ENCODE data around the gene MAGEB17. TPM values are rescaled to one million over a fixed set of nuclear protein-coding genes. Genes with fewer than 3 reads are reported as not detected.
"Not testable (repeated sequence)": the region's sequence is repeated elsewhere in the genome, so short reads cannot be mapped to it uniquely, and the experiment has no call there.

MAGEB17 gene
- total RNA-seq, 4 donors from 2014 or later = 0.50 to 2.1 (median 1.3) TPM

DNA sequence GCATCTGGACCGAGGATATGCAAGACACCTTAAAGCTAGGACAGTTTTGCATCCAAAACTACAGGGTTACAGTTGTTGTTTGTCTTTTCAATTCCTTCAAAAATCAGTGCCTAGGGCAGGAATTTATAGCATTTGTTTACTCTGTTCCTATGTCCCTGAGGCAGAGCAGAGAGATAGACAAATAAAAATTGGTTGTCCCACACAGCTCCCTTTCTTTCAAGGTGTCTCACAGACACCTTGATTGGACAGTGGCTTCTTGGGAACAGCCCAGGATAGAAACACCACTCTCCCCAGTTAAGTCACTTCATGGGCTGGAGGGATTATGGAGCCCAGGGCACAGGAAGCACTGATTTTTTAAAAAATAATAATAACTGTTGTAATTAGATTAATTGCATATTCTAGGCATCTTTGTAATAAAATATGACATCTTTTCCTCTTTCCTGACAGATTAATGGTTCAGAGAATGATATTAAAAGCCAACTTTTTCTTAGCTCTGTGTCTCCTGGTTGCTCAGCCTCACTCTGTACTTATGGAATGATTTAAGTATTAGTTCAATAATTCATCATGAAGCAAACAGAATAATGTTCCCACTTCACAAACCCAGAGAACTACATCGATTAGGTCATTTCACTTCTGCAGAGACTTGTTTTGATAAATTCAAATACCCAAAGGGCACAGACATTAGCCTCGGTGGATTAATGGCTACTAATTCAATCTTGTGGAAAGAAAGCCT lies 8.2 kb downstream of the MAGEB17 start:
- Histone ChIP-seq H3K36me3 (no peaks in the 10 kb centered on the region), H3K4me1 (no peaks in the 10 kb centered on the region), H3K27ac (replicated peaks in 1 of 4) (no peak overlapping the region), H3K27me3 (no peaks in the 10 kb centered on the region), H3K4me3 (no peak overlapping the region), H3K9me3 (peaks cover 0 to 4% (median 0%) of the 10 kb centered on the region in 4 donors)
- WGBS = 72% methylated on average over 3 of the region's 3 CpGs
- no peak for DNase-seq (ENCODE audit: extremely low spot score)
- TF ChIP-seq POLR2AphosphoS5 (IDR thresholded peaks at IDR 0.05) (no peak), EP300 (IDR thresholded peaks at IDR 0.05) (no peak), POLR2A (IDR thresholded peaks at IDR 0.05; ENCODE audit: low read depth) (no peak)
- TF ChIP-seq, protein P1, sequence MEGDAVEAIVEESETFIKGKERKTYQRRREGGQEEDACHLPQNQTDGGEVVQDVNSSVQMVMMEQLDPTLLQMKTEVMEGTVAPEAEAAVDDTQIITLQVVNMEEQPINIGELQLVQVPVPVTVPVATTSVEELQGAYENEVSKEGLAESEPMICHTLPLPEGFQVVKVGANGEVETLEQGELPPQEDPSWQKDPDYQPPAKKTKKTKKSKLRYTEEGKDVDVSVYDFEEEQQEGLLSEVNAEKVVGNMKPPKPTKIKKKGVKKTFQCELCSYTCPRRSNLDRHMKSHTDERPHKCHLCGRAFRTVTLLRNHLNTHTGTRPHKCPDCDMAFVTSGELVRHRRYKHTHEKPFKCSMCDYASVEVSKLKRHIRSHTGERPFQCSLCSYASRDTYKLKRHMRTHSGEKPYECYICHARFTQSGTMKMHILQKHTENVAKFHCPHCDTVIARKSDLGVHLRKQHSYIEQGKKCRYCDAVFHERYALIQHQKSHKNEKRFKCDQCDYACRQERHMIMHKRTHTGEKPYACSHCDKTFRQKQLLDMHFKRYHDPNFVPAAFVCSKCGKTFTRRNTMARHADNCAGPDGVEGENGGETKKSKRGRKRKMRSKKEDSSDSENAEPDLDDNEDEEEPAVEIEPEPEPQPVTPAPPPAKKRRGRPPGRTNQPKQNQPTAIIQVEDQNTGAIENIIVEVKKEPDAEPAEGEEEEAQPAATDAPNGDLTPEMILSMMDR (IDR thresholded peaks at IDR 0.05) = no peak
- intact Hi-C loops (cut with DNase I) = no loop called here

DNA sequence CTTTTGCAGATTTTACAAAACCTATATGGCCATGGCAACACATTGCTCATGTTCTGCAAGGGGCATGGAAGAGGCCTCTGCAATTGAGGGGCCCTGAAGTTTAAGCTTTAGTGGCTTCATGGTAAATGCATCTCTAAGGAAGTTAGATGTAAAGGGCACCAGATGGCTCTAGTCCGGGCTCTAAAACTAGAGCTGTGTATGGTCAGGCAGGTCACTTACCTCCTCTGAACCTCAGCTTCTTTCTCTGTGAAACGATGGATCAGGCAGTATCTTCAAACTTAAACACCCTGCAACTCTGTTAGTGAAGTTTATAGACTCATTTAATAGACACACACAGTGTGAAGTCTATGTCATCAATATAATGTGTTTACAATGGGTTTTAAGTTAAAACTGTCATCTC lies 10.0 kb downstream of the MAGEB17 start:
- Histone ChIP-seq H3K9me3 (peaks cover 0 to 4% (median 0%) of the 10 kb centered on the region in 4 donors), H3K36me3 (no peaks in the 10 kb centered on the region), H3K27ac (replicated peaks in 1 of 4) (no peak overlapping the region), H3K27me3 (no peaks in the 10 kb centered on the region), H3K4me3 (no peak overlapping the region), H3K4me1 (no peaks in the 10 kb centered on the region)
- intact Hi-C loops (cut with DNase I) = no loop called here
- WGBS = 46% methylated on average over 2 of the region's 2 CpGs
- DNase-seq (ENCODE audit: extremely low spot score) = no peak
- TF ChIP-seq POLR2A (IDR thresholded peaks at IDR 0.05; ENCODE audit: low read depth) = no peak
- TF ChIP-seq POLR2AphosphoS5 (IDR thresholded peaks at IDR 0.05) = no peak
- TF ChIP-seq, protein P1 (IDR thresholded peaks at IDR 0.05) = no peak
- TF ChIP-seq EP300 (IDR thresholded peaks at IDR 0.05) = no peak

DNA sequence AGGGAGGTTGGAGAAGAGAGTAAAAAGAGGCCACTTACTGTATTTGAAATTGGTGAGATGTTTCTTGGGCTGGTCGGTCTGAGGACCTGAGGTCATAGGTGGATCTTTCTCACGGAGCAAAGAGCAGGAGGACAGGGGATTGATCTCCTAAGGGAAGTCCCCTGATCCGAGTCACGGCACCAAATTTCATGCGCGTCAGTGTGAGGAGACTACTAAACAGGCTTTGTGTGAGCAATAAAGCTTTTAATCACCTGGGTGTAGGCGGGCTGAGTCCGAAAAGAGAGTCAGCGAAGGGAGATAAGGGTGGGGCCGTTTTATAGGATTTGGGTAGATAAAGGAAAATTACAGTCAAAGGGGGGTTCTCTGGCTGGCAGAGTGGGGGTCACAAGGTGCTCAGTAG lies 16.6 kb downstream of the MAGEB17 start:
- WGBS = 90% methylated on average over 10 of the region's 10 CpGs
- H3K36me3 ChIP-seq; H3K27ac ChIP-seq (replicated peaks in 1 of 4); intact Hi-C loops (cut with DNase I); H3K27me3 ChIP-seq; DNase-seq (ENCODE audit: extremely low spot score); H3K9me3 ChIP-seq; H3K4me3 ChIP-seq; H3K4me1 ChIP-seq: not testable (repeated sequence)

DNA sequence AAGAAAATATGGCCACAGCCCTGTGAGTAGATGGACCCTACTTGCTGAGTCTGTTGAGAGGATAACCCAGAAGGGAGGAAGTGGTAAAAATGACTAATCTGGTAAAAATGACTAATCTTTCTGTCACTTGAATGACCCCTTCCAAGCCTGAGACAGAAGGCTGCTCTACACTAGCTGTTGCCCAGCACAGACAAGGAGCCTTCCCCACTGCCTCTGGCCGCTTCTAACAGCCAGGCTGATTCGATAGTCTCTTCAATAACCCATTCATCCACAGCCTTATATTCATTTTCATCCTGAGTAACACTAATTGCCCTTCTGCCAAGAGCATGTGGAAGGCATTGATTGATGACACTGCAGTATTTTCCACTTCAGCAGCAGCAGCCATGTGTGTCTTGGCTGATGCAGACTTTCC lies 18.4 kb downstream of the MAGEB17 start:
- Histone ChIP-seq H3K27ac (replicated peaks in 1 of 4) (no peak overlapping the region), H3K36me3 (no peaks in the 10 kb centered on the region), H3K27me3 (no peaks in the 10 kb centered on the region), H3K9me3 (no peaks in the 10 kb centered on the region), H3K4me1 (peaks cover 0 to 5% (median 0%) of the 10 kb centered on the region in 4 donors), H3K4me3 (no peak overlapping the region)
- 32% methylated on average over 2 of the region's 2 CpGs for WGBS
- TF ChIP-seq POLR2AphosphoS5 (IDR thresholded peaks at IDR 0.05) (no peak), EP300 (IDR thresholded peaks at IDR 0.05) (no peak), POLR2A (IDR thresholded peaks at IDR 0.05; ENCODE audit: low read depth) (no peak)
- TF ChIP-seq, protein P1 (IDR thresholded peaks at IDR 0.05) = no peak
- no peak for DNase-seq (ENCODE audit: extremely low spot score)
- intact Hi-C loops (cut with DNase I) = no loop called here

DNA sequence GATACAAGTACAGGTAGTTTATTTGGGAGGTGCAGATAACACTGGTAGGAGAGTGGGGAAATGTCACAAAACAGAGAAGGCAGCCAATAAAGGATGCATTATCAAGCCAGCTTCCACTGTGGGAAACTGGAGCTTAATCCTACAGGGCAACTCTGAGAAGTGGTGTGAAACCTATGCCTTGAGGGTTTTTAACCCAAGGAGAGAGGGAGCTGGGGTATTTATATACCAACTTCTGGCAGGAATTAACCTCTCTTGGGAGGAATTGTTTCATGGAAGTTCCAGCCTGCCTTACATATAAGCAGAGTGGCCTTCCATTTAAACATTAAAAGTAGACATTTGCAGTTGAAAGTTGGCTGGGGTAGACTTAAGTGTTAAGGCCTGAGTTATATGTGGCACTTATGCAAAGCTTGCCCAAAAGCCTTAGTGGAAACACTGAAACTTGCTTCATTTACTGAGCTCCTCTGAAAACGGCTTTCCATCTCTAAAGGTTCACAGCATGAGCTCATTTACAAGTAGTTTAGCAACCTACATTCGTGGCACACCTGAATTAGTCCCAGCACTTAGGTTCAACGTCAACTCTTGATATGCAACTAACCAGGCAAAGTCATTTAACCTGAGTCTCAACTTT lies 19.2 kb downstream of the MAGEB17 start:
- Histone ChIP-seq H3K36me3 (no peaks in the 10 kb centered on the region), H3K4me3 (no peak overlapping the region), H3K27ac (replicated peaks in 1 of 4) (no peak overlapping the region), H3K4me1 (peaks cover 0 to 5% (median 0%) of the 10 kb centered on the region in 4 donors), H3K9me3 (no peaks in the 10 kb centered on the region), H3K27me3 (no peaks in the 10 kb centered on the region)
- WGBS = 41% methylated on average over 3 of the region's 3 CpGs
- no peak for TF ChIP-seq POLR2A (IDR thresholded peaks at IDR 0.05; ENCODE audit: low read depth)
- no peak for TF ChIP-seq EP300 (IDR thresholded peaks at IDR 0.05)
- TF ChIP-seq, protein P1 (IDR thresholded peaks at IDR 0.05) = no peak
- TF ChIP-seq POLR2AphosphoS5 (IDR thresholded peaks at IDR 0.05) = no peak
- intact Hi-C loops (cut with DNase I) = no loop called here
- no peak for DNase-seq (ENCODE audit: extremely low spot score)
